ENCODE results near the gene TCEAL6.

- no peak for TF ChIP-seq CTCF (IDR thresholded peaks at IDR 0.05)
- no peak for TF ChIP-seq POLR2AphosphoS5 (IDR thresholded peaks at IDR 0.05; ENCODE audit: insufficient read depth in 1 of 2, low read depth in 1 of 2)
- no peak for TF ChIP-seq POLR2A (IDR thresholded peaks at IDR 0.05)
Observed at GRCh38 chrX:102185967-102186720, 43.9 kb upstream of the TCEAL6 start.

All from vagina (tissue), 2 donors.